ENCODE data around the gene FOXF1.

FOXF1 gene

DNA sequence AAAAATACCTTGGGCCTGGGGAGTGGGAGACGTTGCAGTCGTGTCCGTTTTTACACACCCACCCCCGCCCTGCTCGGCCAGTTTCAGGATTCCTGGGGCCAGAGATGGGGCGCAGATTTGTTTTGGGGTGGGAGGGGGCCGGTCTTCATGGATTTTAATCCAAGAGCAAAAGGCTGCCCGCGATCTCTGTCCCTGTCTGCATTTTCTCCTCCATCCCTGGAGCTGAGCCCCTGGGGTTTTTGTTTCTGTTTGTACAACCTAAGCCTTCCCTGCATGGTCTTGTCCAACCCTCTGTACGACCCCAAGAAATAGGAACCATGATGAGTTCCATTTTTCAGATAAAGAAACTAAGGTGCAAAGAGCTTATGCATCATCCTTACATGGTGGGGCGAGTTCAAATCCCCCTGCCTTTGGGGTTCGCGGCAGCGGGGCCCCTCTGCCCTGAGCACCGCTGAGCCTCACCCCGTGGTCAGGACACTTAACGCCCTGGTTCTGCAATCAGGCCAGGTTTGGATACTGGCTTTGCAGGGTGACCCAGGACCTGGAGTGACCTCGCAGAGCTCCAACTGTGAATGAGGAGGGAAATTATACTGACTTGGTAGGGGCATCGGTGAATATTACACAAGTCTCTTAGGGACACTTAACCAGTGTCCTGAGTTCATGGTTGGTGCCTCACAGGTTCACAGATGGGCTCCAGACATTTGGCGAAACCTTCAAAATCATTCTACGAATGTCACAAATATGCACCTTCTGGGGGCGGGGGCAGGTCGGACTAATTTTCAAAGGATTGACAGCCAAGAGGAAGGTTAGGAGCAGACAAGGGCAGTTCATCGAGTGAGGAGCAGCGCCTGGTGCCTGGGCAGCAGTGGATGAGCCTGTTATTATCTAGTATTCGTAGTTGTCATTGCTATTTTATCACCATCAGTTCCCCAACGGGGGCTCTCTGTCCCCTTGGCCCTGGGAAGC is 4.1 kb upstream of the FOXF1 start:
- Histone ChIP-seq H3K4me1 (ENCODE audit: control insufficient read depth in 1 of 2, insufficient read depth in 1 of 2, low read depth in 1 of 2, low read length in 1 of 2) (peaks cover 8 to 12% of the 10 kb centered on the region in 2 experiments), H3K36me3 (no peaks in the 10 kb centered on the region), H3K9me3 (no peaks in the 10 kb centered on the region), H3K4me3 (ENCODE audit: low read depth in 1 of 2, low read length in 1 of 2) (no peak overlapping the region), H3K27me3 (peaks cover 100% of the 10 kb centered on the region), H3K27ac (no peak overlapping the region)
- TF ChIP-seq, protein P1, sequence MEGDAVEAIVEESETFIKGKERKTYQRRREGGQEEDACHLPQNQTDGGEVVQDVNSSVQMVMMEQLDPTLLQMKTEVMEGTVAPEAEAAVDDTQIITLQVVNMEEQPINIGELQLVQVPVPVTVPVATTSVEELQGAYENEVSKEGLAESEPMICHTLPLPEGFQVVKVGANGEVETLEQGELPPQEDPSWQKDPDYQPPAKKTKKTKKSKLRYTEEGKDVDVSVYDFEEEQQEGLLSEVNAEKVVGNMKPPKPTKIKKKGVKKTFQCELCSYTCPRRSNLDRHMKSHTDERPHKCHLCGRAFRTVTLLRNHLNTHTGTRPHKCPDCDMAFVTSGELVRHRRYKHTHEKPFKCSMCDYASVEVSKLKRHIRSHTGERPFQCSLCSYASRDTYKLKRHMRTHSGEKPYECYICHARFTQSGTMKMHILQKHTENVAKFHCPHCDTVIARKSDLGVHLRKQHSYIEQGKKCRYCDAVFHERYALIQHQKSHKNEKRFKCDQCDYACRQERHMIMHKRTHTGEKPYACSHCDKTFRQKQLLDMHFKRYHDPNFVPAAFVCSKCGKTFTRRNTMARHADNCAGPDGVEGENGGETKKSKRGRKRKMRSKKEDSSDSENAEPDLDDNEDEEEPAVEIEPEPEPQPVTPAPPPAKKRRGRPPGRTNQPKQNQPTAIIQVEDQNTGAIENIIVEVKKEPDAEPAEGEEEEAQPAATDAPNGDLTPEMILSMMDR (IDR thresholded peaks at IDR 0.05): no peak

DNA sequence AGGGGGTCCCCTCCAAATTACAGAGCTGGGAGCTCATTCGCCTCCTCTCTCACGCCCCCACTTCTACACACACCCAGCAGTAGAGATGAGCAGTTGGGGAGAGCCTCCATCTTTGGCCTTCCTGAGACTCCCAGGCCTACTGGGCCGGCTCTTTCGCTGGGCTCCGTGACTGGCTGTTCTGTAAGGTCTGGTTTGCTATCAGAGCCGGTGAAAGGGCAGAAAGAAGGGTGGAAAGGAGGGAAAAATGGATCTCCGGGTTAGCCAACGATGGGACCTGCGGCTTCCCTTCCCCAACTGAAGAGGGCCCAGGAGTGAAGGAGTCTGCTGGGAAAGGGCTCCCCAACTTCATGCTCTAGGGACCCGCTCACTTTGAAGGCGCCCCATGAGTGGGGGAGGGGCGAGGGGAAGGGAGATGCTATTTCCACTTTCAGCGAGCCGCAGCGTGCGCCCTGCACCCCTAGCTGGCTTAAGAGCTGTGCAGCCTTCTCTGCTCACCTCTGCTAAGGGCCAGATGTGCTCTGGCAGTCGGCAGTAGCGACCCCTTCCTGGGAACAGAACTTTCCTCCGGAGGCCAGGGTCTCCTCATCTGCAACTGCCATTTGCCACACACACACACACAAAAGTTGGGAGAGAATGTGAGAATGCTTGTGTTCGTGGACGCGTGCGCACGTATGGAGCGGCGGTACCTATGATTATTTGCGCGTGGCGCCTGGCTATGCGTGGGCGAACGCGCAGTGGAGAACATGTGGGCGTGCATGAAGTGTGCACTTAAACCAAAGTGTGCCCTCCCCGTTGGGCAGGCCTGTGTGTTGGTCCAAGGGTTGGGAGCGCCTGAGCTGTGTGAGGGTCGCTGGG is 2.9 kb upstream of the FOXF1 start:
- Histone ChIP-seq H3K4me3 (ENCODE audit: low read depth in 1 of 2, low read length in 1 of 2) (no peak overlapping the region), H3K36me3 (no peaks in the 10 kb centered on the region), H3K9me3 (no peaks in the 10 kb centered on the region), H3K27ac (no peak overlapping the region), H3K4me1 (ENCODE audit: control insufficient read depth in 1 of 2, insufficient read depth in 1 of 2, low read depth in 1 of 2, low read length in 1 of 2) (peaks cover 8 to 12% of the 10 kb centered on the region in 2 experiments), H3K27me3 (peaks cover 100% of the 10 kb centered on the region)
- TF ChIP-seq, protein P1 (IDR thresholded peaks at IDR 0.05): no peak

DNA sequence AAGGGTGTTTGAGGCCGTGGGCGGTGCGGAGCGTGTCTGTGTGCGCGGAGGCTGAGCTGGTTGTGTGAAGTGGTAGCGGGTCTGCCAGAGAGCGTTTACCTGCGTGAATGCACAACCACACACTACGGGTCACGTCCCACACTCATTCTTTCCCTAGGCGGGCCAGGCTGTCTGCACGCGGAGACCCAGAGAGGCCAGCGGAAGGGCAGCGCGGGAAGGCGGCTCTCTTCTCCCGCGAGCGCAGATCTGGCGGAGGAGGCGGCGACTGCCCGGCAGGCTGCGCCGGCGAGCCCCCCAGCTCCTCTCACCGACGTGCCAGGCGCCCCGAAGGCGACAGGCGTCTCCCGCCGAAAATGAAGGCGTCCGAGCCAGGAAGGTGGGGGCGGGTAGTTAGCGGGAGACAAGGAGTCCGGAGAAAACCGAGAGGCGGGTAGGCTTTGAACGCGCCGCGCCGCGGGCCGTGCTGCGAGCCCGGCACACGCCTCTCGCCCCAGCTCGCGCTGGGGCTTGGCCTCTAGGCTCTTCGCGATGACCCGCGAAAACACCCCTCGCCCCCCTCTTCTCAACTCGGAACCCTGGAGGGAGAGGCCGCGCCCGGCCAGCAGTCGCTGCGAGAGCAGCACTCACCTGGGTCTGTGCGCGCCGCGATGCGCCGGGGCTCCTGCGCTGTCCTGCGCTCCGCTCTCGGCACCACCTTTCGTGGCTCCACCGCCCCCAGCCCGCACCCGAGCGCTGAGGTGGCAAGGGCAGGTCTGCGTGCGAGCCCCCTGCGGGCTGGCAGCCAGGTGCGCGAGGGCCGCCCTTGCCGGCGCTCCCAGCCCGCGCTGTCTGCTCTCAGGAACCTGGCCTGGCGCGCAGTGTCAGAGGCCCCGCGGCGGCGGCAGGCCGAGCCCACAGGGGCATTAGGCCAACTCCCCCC is 2.0 kb upstream of the FOXF1 start:
- H3K27ac ChIP-seq: no peak overlapping the region
- no peaks in the 10 kb centered on the region for H3K9me3 ChIP-seq
- H3K4me1 ChIP-seq (ENCODE audit: control insufficient read depth in 1 of 2, insufficient read depth in 1 of 2, low read depth in 1 of 2, low read length in 1 of 2): peaks cover 8 to 12% of the 10 kb centered on the region in 2 experiments
- H3K4me3 ChIP-seq (ENCODE audit: low read depth in 1 of 2, low read length in 1 of 2): no peak overlapping the region
- H3K27me3 ChIP-seq: peaks cover 100% of the 10 kb centered on the region
- no peaks in the 10 kb centered on the region for H3K36me3 ChIP-seq
- TF ChIP-seq, protein P1 (IDR thresholded peaks at IDR 0.05): no peak

DNA sequence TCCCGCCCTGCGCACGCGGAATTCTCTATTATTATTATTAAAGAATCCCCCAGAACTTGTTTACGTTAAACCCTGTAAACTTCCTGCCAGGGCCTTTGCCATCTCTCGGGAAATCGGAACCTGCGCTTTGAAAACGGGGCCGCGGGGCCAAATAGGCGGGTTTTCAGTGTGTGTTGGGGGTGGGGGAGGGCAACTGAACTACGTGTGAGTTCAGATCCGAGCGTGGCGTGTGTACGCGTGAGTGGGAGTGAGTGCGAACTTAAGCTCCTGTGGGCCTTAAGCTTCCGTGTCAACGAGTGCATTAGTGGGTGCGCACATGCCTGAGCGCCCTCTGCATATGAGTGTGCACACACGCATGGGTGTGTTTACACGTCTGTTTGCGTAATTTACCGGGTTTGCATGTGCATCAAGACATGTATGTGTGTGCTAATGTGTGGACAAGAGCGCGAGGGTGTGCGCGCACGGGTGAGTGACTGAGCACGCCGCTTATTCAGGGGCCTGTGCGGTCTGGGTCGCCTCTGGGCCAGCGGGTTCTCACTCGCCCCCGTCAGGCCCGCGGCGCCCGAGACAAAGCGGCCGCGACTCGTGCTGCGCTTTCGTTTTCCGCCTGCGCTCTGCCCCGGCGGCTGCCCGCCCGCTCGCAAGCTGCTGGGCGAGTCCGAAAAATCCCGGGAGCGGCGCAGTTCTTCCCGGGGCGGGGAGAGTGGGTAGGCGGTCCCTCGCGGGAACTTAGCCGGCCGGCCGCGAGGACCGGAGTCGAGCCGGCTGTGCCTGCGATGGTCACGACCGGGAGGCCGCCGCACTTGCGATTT is 1.2 kb upstream of the FOXF1 start:
- Histone ChIP-seq H3K9me3 (no peaks in the 10 kb centered on the region), H3K4me3 (ENCODE audit: low read depth in 1 of 2, low read length in 1 of 2) (peak overlapping the region; percentile 17 to 44), H3K27ac (no peak overlapping the region), H3K4me1 (ENCODE audit: control insufficient read depth in 1 of 2, insufficient read depth in 1 of 2, low read depth in 1 of 2, low read length in 1 of 2) (peaks cover 8 to 12% of the 10 kb centered on the region in 2 experiments), H3K36me3 (no peaks in the 10 kb centered on the region), H3K27me3 (peaks cover 100% of the 10 kb centered on the region)
- TF ChIP-seq, protein P1 (IDR thresholded peaks at IDR 0.05): no peak
